Glomerular endothelial cell (primary cell): ENCODE results near the gene FOXP3. TPM values are rescaled to one million over a fixed set of nuclear protein-coding genes. Genes with fewer than 3 reads are reported as not detected.

Experiments used
- DNase-seq: peaks from one replicate; pipeline ENCODE4 v3.0.0-alpha.2; 2011; ENCODE audit warnings: low read depth, low spot score; ENCODE audit errors: extremely low read depth
- total RNA-seq: library from RNA; depleted of rRNA; stranded (reverse); fragments of >200 nt; gene quantifications from 2 replicates; pipeline ENCODE4 v1.2.3, GENCODE V29; 2015

FOXP3 gene
- total RNA-seq, 1 donor from 2014 or later = not detected

- DNase-seq = no peak
Observed at GRCh38 chrX:49221868-49222267, 42.6 kb downstream of the FOXP3 start.

GRCh38 chrX:49220100-49220499 is 44.4 kb downstream of the FOXP3 start:
- DNase-seq = no peak

GRCh38 chrX:49214996-49215526 is 49.4 kb downstream of the FOXP3 start:
- DNase-seq = no peak

DNA sequence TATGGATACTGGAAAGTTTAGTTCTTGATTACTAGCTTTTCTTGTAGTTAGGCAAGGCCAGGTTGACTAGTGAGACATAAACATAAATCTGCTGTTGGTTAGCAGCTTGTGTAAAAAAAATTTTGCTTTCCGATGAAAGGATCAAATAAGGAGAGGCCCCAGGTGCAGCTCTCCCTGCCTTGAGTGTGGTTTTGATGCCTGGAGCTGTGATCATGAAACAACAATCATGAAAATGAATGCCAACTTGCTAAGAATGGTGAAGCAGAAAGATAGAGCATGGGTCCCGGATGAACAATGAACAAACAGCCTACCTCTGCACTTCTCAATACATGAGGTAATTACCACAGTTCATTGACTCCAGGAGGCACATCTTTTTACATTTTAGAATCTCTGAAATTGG is 50.1 kb downstream of the FOXP3 start:
- no peak for DNase-seq

- no peak for DNase-seq
Observed at GRCh38 chrX:49212861-49213260, 51.6 kb downstream of the FOXP3 start.

DNA sequence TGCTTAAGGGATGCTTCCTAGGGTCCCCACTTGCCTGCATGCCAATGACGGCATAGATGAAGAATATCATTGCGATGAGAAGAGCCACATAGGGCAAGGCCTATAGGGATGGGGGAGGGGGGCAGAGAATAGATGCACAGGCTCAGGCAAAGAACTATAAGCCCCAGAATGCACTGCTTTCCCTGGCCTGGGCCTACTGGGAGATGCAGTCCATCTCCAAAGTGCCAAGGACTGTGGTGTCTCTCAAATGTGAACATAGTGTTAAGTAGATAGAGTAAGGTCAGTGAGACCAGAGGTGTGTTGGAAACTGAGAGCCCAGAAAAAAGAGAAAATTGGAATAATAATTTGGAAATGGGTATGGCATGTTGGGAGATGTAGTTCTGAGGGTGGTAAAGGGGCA is 52.3 kb downstream of the FOXP3 start:
- no peak for DNase-seq

- DNase-seq = no peak
Observed at GRCh38 chrX:49211074-49211473, 53.4 kb downstream of the FOXP3 start.

DNA sequence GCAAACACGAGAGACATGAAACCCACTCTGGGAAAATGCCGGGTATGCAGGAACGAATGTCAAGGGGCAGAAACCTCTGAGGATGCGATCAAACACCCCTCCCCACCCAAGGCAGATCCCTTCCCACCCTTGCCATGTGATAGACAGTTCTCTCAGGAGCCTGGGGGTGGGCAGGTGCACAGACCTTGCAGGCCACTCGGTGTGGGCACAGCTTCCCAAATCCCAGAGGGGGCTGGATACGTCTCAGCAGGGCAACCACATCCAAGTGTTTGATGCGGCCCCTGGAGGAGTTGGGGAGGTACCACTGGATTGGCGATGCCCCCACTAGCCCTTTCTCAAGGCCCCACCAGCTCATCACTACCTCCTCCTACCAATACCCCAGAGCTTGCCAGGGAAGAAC is 54.1 kb downstream of the FOXP3 start:
- no peak for DNase-seq

DNA sequence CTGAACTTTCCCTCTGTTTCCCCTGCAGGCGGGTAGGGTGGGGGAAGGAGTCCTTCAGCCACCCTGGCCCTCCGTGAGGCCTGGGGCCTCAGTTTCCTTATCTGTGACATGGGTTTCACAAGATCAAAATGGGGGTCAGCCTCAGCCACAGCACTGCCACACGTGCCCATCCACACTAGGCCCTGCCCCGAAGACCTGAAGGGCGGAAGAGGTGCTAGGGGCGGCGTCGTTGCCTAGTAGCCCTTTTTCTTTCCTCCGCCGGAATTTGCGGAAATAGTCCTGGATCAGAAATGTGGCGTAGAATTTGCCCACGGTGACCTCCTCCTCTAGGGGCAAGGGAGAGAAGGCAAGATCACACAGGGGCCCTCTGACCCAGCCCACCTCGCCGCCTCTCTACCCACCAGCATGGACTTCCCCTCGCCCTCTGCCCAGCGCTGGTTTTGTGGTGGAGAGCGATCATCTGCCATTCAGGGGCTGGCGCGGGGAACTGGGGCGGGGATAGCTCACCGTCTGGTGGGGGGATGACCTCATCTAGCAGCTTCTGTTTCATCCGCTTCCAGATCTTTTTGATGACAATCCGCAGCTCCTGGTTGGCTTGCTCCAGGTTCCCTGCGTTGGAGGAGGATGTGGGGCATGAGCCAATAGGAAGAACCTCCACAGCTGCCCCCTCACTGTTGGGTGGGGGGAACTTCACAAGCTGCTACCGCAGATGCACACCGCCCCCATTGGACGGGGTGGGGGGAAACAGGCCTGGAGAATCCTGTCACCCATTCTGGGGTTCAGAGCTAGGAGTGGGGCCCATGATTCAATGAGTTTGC is 54.9 kb downstream of the FOXP3 start:
- DNase-seq = no peak

DNA sequence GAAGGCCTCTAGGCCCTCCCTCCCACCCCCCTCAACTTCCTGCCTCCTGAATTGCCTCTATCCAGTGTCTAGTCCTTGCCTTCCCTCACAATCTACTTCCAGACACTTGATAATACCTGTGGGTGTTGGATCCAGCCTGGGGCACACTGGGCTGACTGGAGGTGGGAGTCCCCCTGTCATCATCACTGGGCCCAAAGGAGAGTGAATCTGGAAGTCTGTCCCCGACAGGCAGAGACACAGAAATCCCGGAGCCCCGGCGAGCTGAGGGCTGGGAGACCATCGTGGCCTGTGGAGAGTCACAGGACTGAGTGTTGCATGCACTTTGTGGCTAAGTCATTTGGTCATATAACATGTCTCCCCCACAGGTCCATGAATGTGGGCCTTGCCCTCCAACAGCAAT is 56.1 kb downstream of the FOXP3 start:
- DNase-seq = no peak

- no peak for DNase-seq
Observed at GRCh38 chrX:49206543-49206942, 58.0 kb downstream of the FOXP3 start.

DNA sequence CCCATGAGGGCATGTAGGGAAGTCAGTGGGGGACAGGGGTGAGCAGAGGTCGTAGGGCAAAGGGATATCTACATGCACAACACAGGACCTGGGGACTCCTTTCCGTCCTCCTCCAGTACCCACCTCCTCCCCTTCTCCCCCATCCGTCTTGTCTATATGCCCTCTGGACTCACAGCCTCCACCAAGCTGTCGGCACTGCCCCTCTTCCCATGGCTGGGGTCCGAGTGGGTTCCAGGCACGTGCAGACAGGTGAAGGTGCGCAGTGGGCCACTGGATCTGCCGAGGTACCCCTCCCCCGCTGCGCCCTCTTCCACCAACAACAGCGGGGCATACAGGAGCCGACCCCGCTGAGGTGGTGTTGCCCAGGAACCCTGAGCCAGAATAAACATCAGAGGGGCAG is 59.1 kb downstream of the FOXP3 start:
- DNase-seq = no peak

GRCh38 chrX:49204709-49205108 is 59.8 kb downstream of the FOXP3 start:
- no peak for DNase-seq

GRCh38 chrX:49204017-49204416 is 60.5 kb downstream of the FOXP3 start:
- DNase-seq = no peak

DNA sequence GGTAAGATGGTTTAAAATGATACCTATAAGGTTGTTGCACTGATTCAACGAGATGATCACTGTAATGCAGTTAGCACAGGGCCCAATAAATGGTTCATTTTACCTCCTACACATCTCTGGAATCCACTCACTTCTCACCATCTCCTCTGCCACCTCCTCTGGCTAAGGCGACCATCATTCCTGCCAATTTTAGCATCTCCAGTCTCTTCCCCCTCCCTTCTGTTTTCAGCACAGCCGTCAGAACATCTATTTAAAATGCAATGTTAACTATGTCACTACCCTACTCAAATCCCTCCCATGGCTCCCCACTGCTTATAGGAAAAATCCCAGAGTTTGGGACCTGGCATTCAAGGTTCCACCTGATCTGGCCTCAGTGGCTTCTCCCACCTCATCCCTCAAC is 61.0 kb downstream of the FOXP3 start:
- no peak for DNase-seq

GRCh38 chrX:49202022-49202421 is 62.5 kb downstream of the FOXP3 start:
- DNase-seq = no peak

Other genes with a start within 250 kb of the FOXP3 start
- 50.1 and 72.2 TPM in 2 replicates for gene TFE3, start 221.4 kb downstream of the FOXP3 start, total RNA-seq
- gene CCDC120, start 205.7 kb downstream of the FOXP3 start, total RNA-seq = 2.3 and 5.7 TPM in 2 replicates
- 14.1 and 34.1 TPM in 2 replicates for gene PRAF2, start 190.7 kb downstream of the FOXP3 start, total RNA-seq
- 33.4 and 49.3 TPM in 2 replicates for gene WDR45, start 184.8 kb downstream of the FOXP3 start, total RNA-seq
- 21.0 and 32.6 TPM in 2 replicates for gene GPKOW, start 141.0 kb downstream of the FOXP3 start, total RNA-seq
- gene MAGIX, start 102.0 kb downstream of the FOXP3 start, total RNA-seq = 1.2 and 1.4 TPM in 2 replicates
- gene PLP2, start 92.8 kb downstream of the FOXP3 start, total RNA-seq = 50.4 and 50.9 TPM in 2 replicates
- 8.1 and 15.6 TPM in 2 replicates for gene PRICKLE3, start 78.3 kb downstream of the FOXP3 start, total RNA-seq
- gene SYP, start 64.5 kb downstream of the FOXP3 start, total RNA-seq = 0.18 TPM in 1 of 2 replicates, not detected in the other
- gene CACNA1F, start 31.4 kb downstream of the FOXP3 start, total RNA-seq = under 0.01 TPM in 1 of 2 replicates, not detected in the other
- 19.5 and 22.1 TPM in 2 replicates for gene CCDC22, start 29.2 kb downstream of the FOXP3 start, total RNA-seq
- gene PPP1R3F, start 5.1 kb upstream of the FOXP3 start, total RNA-seq = 5.7 and 7.2 TPM in 2 replicates
- gene GAGE10, start 38.9 kb upstream of the FOXP3 start, total RNA-seq = not detected in 2 replicates
- not detected in 2 replicates for gene GAGE12J, start 57.3 kb upstream of the FOXP3 start, total RNA-seq
- gene GAGE13, start 66.9 kb upstream of the FOXP3 start, total RNA-seq = not detected in 2 replicates